ENCODE results near the gene IL1R1.

Gene IL1R1

GRCh38 chr2:102141011-102141943, 1.3 kb upstream of the IL1R1 start:
- DNase-seq = no peak

DNA sequence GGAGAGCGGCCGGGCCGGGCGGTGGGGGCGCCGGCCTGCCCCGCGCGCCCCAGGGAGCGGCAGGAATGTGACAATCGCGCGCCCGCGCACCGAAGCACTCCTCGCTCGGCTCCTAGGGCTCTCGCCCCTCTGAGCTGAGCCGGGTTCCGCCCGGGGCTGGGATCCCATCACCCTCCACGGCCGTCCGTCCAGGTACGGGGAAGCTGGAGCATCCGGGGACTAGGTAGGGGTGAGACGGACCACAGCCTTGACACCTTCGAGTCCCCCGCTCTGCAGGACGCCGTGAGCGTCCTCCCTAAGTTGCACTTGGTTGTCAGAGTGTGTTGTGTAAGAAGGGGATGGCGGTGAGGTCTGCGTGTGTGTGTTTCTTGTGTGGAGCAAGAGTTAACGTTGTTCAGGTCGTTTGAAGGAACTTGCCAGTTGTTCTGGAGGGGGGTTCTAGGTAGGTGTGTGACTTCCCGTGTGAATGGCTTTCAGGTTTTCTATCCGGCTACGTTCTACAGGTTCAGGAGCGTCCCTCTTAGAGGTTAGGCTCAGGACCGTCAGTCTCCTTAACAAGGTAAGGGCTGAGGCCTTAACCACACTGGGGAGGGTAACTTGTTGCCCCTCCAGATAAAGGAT, 393 bp downstream of the IL1R1 start:
- no peak for DNase-seq

- DNase-seq = no peak
Measured at GRCh38 chr2:102143450-102143985, 972 bp downstream of the IL1R1 start.

GRCh38 chr2:102144128-102144527, 1.6 kb downstream of the IL1R1 start:
- no peak for DNase-seq

DNA sequence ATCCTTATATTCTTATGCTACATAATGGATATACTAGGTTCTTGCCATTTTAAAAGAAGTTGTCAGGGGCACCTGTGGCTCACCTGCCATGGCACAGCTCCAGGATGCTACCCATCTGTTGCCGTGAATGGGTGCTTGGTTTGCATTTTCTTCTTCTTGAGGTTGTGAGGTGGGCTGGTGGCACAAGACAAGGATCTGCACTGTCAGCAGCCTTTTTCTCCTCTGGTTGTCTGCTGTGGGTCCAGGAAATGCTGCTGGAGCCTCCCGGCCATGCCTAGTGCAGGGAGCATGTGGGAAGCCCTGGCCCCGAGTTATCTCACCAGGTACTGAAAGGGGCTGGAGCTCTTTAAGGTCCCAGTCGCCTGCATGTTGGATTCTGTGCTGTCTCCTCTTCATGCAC, 2.6 kb downstream of the IL1R1 start:
- DNase-seq = no peak

- no peak for DNase-seq
Measured at GRCh38 chr2:102145934-102146333, 3.4 kb downstream of the IL1R1 start.

DNA sequence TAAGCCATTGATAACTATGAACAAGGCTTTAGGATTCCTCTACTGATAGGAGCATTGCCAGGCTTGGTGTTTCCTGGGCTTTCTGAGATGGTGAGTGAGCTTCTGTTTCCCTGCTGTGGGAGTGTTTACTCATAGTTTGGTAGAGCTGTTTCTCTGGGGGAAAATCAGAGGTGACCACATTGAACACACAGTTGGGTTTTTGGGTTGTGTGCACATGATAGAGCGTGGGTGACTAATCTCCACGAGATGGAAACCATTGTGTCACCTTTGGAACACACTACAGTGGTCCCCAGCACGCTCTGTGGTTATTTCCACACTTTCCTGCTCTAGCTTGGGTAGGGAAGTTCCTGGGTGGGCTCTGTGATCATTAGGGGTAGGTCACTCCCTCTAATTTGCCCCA, 5.4 kb downstream of the IL1R1 start:
- DNase-seq = no peak

DNA sequence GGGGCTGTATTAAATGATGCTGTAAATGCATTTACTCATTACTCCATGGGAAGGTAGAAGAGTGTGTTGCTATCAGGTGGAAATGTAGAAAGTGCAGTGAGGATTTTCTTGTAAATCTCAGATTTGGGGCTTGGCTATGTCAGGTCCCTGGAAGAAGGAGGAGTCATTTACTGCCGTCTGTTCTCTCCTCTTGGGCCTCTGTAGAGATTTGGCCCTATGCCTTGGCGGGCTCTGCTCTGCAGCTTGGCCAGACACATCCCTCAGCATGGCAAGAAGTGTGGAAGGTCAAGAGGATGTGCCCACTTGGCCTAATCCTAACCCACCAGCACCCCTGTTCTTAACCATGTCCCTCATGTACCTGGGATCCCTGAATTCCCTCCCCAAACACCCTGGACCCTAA, 6.7 kb downstream of the IL1R1 start:
- DNase-seq = no peak

- no peak for DNase-seq
Measured at GRCh38 chr2:102149644-102150455, 7.3 kb downstream of the IL1R1 start.

GRCh38 chr2:102154364-102154763, 11.8 kb downstream of the IL1R1 start:
- no peak for DNase-seq

DNA sequence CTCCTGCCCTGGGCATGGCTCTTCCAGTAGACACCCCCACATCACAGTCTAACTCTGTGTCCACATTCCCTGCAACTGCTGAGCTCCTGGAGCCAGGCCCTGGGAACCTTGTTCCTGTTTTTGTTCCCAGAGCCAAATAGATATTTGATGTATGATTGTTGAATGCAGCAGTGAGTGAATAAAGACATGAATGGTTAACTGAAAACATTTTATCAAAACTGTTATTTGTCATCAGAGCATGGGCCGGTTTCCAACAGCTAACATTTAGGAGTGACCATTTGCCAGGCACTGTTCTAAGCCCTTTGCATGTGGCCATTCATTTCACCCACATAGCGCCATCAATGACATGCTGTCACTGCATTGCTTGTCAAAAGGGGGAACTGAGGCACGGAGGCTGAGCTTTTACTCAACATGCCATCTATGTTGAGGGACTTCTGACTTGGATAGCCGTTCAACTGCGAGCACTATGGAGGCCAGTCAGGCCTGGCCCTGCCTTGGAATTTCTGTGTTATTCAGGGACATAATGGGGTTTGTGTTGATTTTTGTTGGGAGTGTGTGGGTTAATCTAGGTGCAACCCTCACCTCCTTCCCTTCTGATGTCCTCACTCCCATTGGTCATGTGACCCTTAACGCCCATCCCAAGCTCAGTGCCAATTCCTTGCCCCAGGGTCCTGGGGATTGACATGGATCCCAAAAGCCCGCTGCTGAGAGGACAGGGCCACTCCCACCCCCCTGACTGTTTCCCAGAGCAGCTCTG, 12.6 kb downstream of the IL1R1 start:
- no peak for DNase-seq

GRCh38 chr2:102155703-102156515, 13.4 kb downstream of the IL1R1 start:
- DNase-seq = no peak

DNA sequence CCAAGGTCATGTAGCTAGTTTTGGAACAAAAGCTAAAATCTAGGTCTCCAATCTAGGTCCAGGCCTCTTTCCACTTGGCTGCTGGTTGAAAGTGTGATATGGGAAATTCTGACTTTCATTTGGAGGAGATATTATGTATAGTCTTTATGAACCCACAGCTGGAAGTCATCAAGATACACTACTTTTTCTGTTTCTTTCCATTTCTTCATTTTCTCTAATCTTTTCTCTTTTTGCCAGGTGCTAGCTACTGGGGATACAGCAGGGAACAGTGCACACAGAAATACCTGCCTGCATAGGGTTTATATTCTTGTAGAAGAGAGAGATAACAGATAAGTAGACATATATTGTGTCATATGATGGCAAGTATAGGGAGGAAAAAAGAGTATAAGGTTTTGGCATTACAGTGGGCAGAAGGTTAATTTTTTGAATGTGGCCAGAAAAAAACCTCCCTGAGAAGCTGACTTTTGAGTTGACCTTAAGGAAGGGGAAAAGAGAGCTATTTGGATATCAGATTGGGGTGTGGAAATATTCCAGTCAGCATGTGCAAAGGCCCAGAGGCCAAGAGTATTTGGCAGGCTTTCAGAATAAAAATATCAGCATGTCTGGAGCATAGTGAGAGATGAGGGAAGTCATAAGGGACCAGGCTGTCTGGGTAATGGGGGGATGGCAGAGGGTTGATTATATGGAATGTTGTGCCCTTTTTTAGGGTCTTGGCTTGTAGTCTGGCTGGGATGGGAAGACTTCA, 15.6 kb downstream of the IL1R1 start:
- no peak for DNase-seq

- no peak for DNase-seq
Measured at GRCh38 chr2:102159295-102159694, 16.7 kb downstream of the IL1R1 start.

DNA sequence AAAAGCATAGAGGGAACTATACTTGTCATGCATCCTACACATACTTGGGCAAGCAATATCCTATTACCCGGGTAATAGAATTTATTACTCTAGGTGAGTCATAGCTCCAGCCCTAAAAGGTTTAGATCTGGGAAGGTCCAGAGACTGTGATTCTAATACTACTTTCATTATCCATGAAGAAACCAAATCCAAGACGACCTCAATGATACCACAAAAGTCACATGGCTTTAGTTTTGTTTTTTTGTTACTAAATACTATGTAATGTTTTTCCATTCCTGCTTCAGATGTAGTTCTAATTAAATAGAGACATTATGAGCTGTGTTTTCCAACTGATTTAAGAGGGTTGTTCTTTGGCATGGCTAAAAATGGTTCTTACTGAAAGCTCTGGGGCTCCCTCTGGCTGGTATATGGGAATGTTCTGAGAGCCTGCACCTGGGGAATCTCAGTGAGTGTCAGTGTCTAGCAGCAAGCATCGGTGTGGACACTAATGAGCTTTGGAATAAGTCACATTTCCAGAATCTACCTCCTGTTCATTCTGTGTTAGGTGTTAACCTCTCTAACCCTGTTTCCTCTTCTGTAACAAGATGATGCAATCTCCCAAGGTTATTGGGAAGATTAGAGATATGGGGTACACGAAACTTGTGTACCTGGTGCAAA, 23.8 kb downstream of the IL1R1 start:
- DNase-seq = no peak

DNA sequence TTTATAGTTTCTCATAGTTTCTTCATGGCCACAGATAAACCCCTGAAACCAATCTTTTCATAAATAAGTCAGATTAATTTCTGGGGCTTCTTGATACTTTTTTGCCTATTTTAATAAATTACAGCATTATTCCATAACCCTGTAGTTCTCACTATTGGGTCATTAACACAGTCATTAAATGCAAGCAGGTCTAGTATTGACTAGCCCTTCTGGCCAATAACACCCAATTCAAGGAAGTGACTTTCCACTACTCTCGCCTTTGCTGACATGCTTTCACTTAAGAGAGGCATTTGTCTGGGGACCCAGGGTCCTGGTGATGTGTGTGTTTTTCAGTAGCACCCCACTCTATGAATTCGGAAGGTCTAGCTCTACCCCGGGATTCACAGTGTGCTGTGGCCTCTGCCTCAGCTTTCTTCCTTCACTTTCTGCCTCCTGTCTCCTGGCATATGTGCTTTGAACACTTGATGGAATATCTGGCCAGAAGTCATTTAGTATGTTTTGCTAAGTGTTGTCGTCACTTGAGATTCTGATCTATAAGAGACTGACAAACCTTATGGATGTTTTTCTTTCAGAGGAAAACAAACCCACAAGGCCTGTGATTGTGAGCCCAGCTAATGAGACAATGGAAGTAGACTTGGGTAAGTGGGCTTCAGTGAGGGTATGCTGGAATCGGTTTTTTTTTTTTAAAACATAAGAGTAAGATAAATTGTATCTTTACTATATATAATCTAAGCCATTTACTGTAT, 25.7 kb downstream of the IL1R1 start:
- DNase-seq = no peak

DNA sequence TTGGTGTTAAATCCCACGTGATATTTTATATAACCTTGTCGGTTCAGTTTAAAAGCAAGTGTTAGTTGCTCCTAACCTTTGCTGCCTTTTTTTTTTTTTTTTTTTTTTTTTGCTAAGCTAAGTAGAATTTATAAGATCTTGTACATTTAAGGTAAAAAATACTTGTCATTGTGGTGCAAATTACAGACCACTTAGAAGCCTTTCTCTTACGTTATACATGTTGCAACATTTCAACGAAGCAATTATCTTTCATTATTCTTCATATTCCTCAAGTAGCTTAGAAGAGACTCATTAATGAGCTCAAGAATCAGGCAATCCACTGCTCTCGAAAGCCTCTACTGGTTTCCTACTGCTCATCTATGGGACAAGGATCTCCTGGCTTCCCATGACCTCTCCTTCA, 29.4 kb downstream of the IL1R1 start:
- no peak for DNase-seq

DNA sequence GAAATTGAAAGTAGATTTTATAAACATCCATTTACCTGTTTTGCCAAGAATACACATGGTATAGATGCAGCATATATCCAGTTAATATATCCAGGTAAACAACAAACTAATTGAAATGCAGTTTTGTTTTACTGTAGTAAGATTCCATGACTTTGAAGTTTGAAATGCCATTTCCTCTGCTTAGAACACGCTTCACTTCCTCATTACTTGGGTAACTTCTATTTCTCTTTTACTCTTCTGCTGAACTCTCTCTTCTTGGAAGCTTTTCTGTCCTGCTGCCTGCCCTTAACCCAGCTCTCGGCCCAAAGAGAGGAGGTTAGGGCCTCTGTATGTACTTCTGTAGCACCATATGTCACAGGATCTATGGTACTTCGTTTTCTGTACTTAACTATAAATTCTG, 30.2 kb downstream of the IL1R1 start:
- no peak for DNase-seq

DNA sequence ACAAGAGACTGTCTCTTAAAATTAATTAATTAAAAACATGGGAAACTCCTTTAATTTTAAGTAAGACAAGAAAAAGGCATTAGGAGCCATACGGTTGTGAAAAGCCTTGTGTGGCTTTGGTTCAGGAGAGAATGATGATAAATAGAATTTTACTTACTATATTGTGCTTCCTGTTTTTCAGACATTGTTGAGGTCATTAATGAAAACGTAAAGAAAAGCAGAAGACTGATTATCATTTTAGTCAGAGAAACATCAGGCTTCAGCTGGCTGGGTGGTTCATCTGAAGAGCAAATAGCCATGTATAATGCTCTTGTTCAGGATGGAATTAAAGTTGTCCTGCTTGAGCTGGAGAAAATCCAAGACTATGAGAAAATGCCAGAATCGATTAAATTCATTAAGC, 33.6 kb downstream of the IL1R1 start:
- DNase-seq = no peak

Measured in NCI-H1048 (cell line).